Lower leg skin (tissue), 4 donors: ENCODE measurements around the gene UBXN6. TPM values are rescaled to one million over a fixed set of nuclear protein-coding genes. Genes with fewer than 3 reads are reported as not detected.

Source experiments
- DNase-seq, 2 donors: peaks; one replicate each; pipeline ENCODE4 v3.0.0-alpha.2; 2019; ENCODE audit warnings: low spot score in 2 of 2
- H3K4me3 ChIP-seq: fragments of 200-600 bp; sonication (generic); 2 replicates; pipeline ENCODE4 v1.5.1; 2017; ENCODE audit warnings: mild to moderate bottlenecking, low read depth; ENCODE audit not compliant: poor library complexity, severe bottlenecking
- CTCF ChIP-seq, 3 donors: fragments of 450-650 bp; IDR thresholded peaks; one replicate each; pipeline ENCODE4 v1.5.1; 2016; ENCODE audit warnings: antibody characterized with exemption in 3 of 3, mild to moderate bottlenecking in 3 of 3, moderate library complexity in 2 of 3
- POLR2A ChIP-seq, 2 donors: fragments of 450-650 bp; IDR thresholded peaks; one replicate each; pipeline ENCODE4 v1.6.1; 2016 to 2017; ENCODE audit warnings: antibody characterized with exemption in 2 of 2, mild to moderate bottlenecking in 1 of 2, moderate library complexity in 1 of 2
- WGBS, 2 donors: methylation state at CpG; one replicate each; pipeline ENCODE4 v1.1.5; 2018; 5-methylcytosine and 5-hydroxymethylcytosine counted together
- intact Hi-C: fragments of 100-400 bp; cut with DNase I; formaldehyde crosslinking; loops from one replicate; pipeline ENCODE4 v1.15.0; 2023; ENCODE audit warnings: low total_unique reads
- total RNA-seq, 4 donors: library from RNA; depleted of rRNA; stranded (reverse); fragments of >200 nt; gene quantifications; one replicate each; pipeline ENCODE4 v1.1.0, GENCODE V29; 2016

UBXN6 gene
- total RNA-seq, 4 donors from 2014 or later = 77.0 to 161 (median 111) TPM

- 79% methylated on average over 9 of the region's 9 CpGs for WGBS, 2 donors
- DNase-seq = no peak
- no peak overlapping the region for H3K4me3 ChIP-seq
- intact Hi-C loops = no loop called here
- TF ChIP-seq CTCF (IDR thresholded peaks at IDR 0.05) (no peak), POLR2A (IDR thresholded peaks at IDR 0.05) (no peak)
Measured at GRCh38 chr19:4431296-4431695, 26.3 kb downstream of the UBXN6 start.

- WGBS, 2 donors = 92 to 95% methylated on average over 12 of the region's 12 CpGs
- intact Hi-C loops = no loop called here
- H3K4me3 ChIP-seq = no peak overlapping the region
- TF ChIP-seq POLR2A (IDR thresholded peaks at IDR 0.05) = no peak
- TF ChIP-seq CTCF (IDR thresholded peaks at IDR 0.05) = no peak
- DNase-seq = no peak
Measured at GRCh38 chr19:4430760-4431159, 26.8 kb downstream of the UBXN6 start.

- H3K4me3 ChIP-seq = no peak overlapping the region
- TF ChIP-seq CTCF (IDR thresholded peaks at IDR 0.05) (no peak), POLR2A (IDR thresholded peaks at IDR 0.05) (no peak)
- 92 to 93% methylated on average over 12 of the region's 12 CpGs for WGBS, 2 donors
- no peak for DNase-seq
- intact Hi-C loops = no loop called here
Measured at GRCh38 chr19:4429771-4430171, 27.8 kb downstream of the UBXN6 start.

- 97 to 98% methylated on average over 16 of the region's 16 CpGs for WGBS, 2 donors
- no peak overlapping the region for H3K4me3 ChIP-seq
- no peak for DNase-seq
- TF ChIP-seq CTCF (IDR thresholded peaks at IDR 0.05) (no peak), POLR2A (IDR thresholded peaks at IDR 0.05) (no peak)
- intact Hi-C loops = no loop called here
Measured at GRCh38 chr19:4429256-4429655, 28.3 kb downstream of the UBXN6 start.

- no peak for DNase-seq
- no peak for TF ChIP-seq POLR2A (IDR thresholded peaks at IDR 0.05)
- no peak for TF ChIP-seq CTCF (IDR thresholded peaks at IDR 0.05)
- intact Hi-C loops = no loop called here
- 89 to 94% methylated on average over 20 of the region's 20 CpGs for WGBS, 2 donors
- no peak overlapping the region for H3K4me3 ChIP-seq
Measured at GRCh38 chr19:4428326-4428975, 29.1 kb downstream of the UBXN6 start.

- H3K4me3 ChIP-seq = no peak overlapping the region
- WGBS, 2 donors = 91 to 96% methylated on average over 6 of the region's 6 CpGs
- no peak for DNase-seq
- intact Hi-C loops = no loop called here
- TF ChIP-seq POLR2A (IDR thresholded peaks at IDR 0.05) (no peak), CTCF (IDR thresholded peaks at IDR 0.05) (no peak)
Measured at GRCh38 chr19:4425537-4425936, 32.1 kb downstream of the UBXN6 start.
